Loucy (cell line): ENCODE results near the gene ILDR1.

Source experiments
- H2AFZ ChIP-seq: fragments of 200-600 bp; sonication (generic); 2 replicates; pipeline ENCODE4 v1.6.0; 2016; ENCODE audit warnings: antibody characterized with exemption, mild to moderate bottlenecking, low read length, moderate library complexity
- H3F3A ChIP-seq: fragments of 200-600 bp; 2 replicates; pipeline ENCODE4 v1.6.0; 2016; ENCODE audit warnings: antibody characterized with exemption, low read depth, mild to moderate bottlenecking
- H3K27me3 ChIP-seq: fragments of 200-600 bp; sonication (generic); 2 replicates; pipeline ENCODE4 v1.6.1; 2014; ENCODE audit warnings: low read length, mild to moderate bottlenecking; ENCODE audit not compliant: insufficient read depth, poor library complexity, severe bottlenecking
- H3K36me3 ChIP-seq: fragments of 200-600 bp; sonication (generic); 2 replicates; pipeline ENCODE4 v1.6.1; 2016; ENCODE audit warnings: low read length; ENCODE audit not compliant: insufficient read depth
- H3K4me1 ChIP-seq: fragments of 200-600 bp; sonication (generic); 2 replicates; pipeline ENCODE4 v1.5.1; 2014; ENCODE audit warnings: low read length, mild to moderate bottlenecking; ENCODE audit not compliant: insufficient read depth, poor library complexity, severe bottlenecking
- H3K4me2 ChIP-seq: fragments of 200-600 bp; sonication (generic); 2 replicates; pipeline ENCODE4 v1.6.0; 2014; ENCODE audit warnings: antibody characterized with exemption, low read length, low read depth, mild to moderate bottlenecking; ENCODE audit not compliant: poor library complexity, severe bottlenecking
- H3K4me3 ChIP-seq: fragments of 200-600 bp; sonication (generic); 2 replicates; pipeline ENCODE4 v1.5.1; 2014; ENCODE audit warnings: low read length, mild to moderate bottlenecking, mixed read lengths; ENCODE audit not compliant: poor library complexity, severe bottlenecking
- H3K79me2 ChIP-seq: fragments of 200-600 bp; sonication (generic); 2 replicates; pipeline ENCODE4 v1.6.1; 2014; ENCODE audit warnings: low read length; ENCODE audit not compliant: insufficient read depth
- H3K9ac ChIP-seq: fragments of 200-600 bp; sonication (generic); 2 replicates; pipeline ENCODE4 v1.6.0; 2014; ENCODE audit warnings: mild to moderate bottlenecking, low read depth, low read length, moderate library complexity; ENCODE audit not compliant: poor library complexity, severe bottlenecking
- H3K9me2 ChIP-seq: fragments of 200-600 bp; sonication (generic); replicated peaks from 2 replicates; pipeline ENCODE4 v1.6.1; 2016; ENCODE audit warnings: low read depth, low read length, mixed read lengths
- H3K9me3 ChIP-seq: fragments of 200-600 bp; sonication (generic); 2 replicates; pipeline ENCODE4 v1.6.1; 2014; ENCODE audit warnings: mild to moderate bottlenecking, antibody characterized with exemption, low read length, low read depth; ENCODE audit not compliant: insufficient read depth
- H4K20me1 ChIP-seq: fragments of 200-600 bp; sonication (generic); 2 replicates; pipeline ENCODE4 v1.6.0; 2014; ENCODE audit warnings: antibody characterized with exemption, low read length, mild to moderate bottlenecking; ENCODE audit not compliant: insufficient read depth, poor library complexity, severe bottlenecking
- CTCF ChIP-seq: fragments of 200-600 bp; sonication (generic); conservative IDR thresholded peaks from 2 replicates; pipeline ENCODE4 v1.5.1; 2014; ENCODE audit warnings: mild to moderate bottlenecking, antibody characterized with exemption, low read length
- EZH2phosphoT487 ChIP-seq: fragments of 200-600 bp; IDR thresholded peaks from 2 replicates; pipeline ENCODE4 v1.6.1; 2018; ENCODE audit warnings: antibody characterized with exemption, mild to moderate bottlenecking, moderate library complexity, borderline replicate concordance

Gene ILDR1

GRCh38 chr3:121998611-121999473 is 23.2 kb downstream of the ILDR1 start:
- Histone ChIP-seq H3K27me3 (no peaks in the 10 kb centered on the region), H3K4me3 (peak overlapping the region; percentile 46), H3K9me3 (no peaks in the 10 kb centered on the region), H3K4me2 (peak overlapping the region; percentile 67), H4K20me1 (no peaks in the 10 kb centered on the region), H3K79me2 (no peaks in the 10 kb centered on the region), H3F3A (peaks cover 4% of the 10 kb centered on the region; the same call in 1 of the 2 replicates), H3K9ac (peak overlapping the region; percentile 23), H3K36me3 (no peaks in the 10 kb centered on the region), H2AFZ (peak overlapping the region; percentile 47; the same call in 1 of the 2 replicates), H3K9me2 (no peaks in the 10 kb centered on the region), H3K4me1 (peaks cover 66% of the 10 kb centered on the region)
- TF ChIP-seq EZH2phosphoT487 (no peak), CTCF (no peak)

DNA sequence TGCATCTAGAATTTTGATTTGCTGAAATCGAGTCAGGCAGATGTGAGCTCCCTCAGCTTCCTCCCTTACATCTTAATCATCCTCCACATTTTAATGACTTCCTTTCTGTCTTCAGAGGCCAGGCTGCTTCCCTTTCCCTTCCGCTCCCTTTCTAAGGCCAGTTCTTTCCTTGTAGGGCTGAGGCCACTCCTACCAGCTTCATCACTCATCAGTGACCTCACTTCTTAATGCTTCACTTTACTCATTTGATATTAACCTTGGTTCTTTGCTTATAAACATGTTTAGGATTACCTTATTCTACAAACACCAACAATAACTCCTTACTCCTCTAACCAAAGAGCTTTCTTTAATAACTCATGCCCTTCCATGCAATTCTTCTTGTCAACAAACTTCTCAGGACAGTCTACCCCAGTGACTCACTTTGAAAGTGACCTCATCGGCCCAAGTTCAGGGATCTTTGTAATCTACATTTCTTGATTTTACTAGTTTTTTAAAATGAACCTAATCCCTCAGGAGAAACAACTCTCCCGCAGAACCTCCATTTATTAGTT is 23.9 kb downstream of the ILDR1 start:
- Histone ChIP-seq H3K79me2 (no peaks in the 10 kb centered on the region), H3K36me3 (no peaks in the 10 kb centered on the region), H3K27me3 (no peaks in the 10 kb centered on the region), H3K9me3 (no peaks in the 10 kb centered on the region), H3K4me3 (peak overlapping the region; percentile 46), H3K4me1 (peaks cover 59% of the 10 kb centered on the region), H3K4me2 (peak overlapping the region; percentile 67), H3K9ac (no peak overlapping the region), H4K20me1 (no peaks in the 10 kb centered on the region), H3F3A (peaks cover 4% of the 10 kb centered on the region; the same call in 1 of the 2 replicates), H2AFZ (0 out of 2 replicates have a peak overlapping the region, but pooled peaks have one; percentile 29), H3K9me2 (no peaks in the 10 kb centered on the region)
- TF ChIP-seq CTCF (no peak), EZH2phosphoT487 (no peak)

DNA sequence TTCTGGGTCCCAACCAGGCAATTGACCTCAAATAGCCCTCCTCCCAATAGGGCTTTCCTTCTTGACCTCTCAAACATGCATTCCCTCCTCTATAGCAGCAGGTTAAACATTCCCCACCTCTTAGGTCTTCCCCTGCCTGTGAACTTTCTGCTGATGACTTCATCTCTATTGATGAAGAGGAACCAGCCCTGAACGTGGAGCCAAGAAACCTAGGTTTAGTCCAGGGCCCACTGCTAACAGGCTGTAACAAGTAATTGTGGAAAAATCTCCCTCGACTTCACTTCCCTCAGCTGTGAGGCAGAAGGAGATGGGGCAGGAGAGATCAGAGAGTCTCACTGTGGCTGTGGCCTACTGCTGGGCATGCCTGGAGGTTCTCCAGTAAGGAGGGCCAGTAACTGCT is 24.7 kb downstream of the ILDR1 start:
- H3K9me3 ChIP-seq = no peaks in the 10 kb centered on the region
- no peaks in the 10 kb centered on the region for H3K36me3 ChIP-seq
- H2AFZ ChIP-seq = no peak overlapping the region
- H3K4me2 ChIP-seq = peak overlapping the region; percentile 67
- peaks cover 4% of the 10 kb centered on the region; the same call in 1 of the 2 replicates for H3F3A ChIP-seq
- H3K27me3 ChIP-seq = no peaks in the 10 kb centered on the region
- peaks cover 53% of the 10 kb centered on the region for H3K4me1 ChIP-seq
- no peaks in the 10 kb centered on the region for H3K79me2 ChIP-seq
- no peaks in the 10 kb centered on the region for H4K20me1 ChIP-seq
- TF ChIP-seq CTCF (no peak), EZH2phosphoT487 (no peak)
- peak overlapping the region; percentile 15 for H3K9ac ChIP-seq
- H3K4me3 ChIP-seq = peak overlapping the region; percentile 27
- H3K9me2 ChIP-seq = no peaks in the 10 kb centered on the region
